Stomach (tissue), 9 donors: ENCODE measurements around the gene CENPA. TPM values are rescaled to one million over a fixed set of nuclear protein-coding genes. Genes with fewer than 3 reads are reported as not detected.

Experiments
- DNase-seq, 2 donors: peaks; one replicate each; pipeline versions ENCODE4 v3.0.0 to v3.0.0-alpha.2; 2013 to 2019
- H3K27ac ChIP-seq, 5 donors: fragments of 200-600 bp in 4 of 5; sonication (generic) in 4 of 5; one replicate each; pipeline ENCODE4 v1.5.1; 2013 to 2019; ENCODE audit warnings: mild to moderate bottlenecking in 1 of 5, moderate library complexity in 1 of 5
- H3K27me3 ChIP-seq, 3 donors: fragments of 200-600 bp; sonication (generic); one replicate each; pipeline ENCODE4 v1.5.1; 2017 to 2019; ENCODE audit warnings: mixed run types in 1 of 3
- H3K36me3 ChIP-seq, 4 donors: fragments of 200-600 bp; sonication (generic); 1 replicate in 3 of 4; 2 replicates in 1 of 4; pipeline ENCODE4 v1.5.1; 2016 to 2019
- H3K4me1 ChIP-seq, 4 donors: fragments of 200-600 bp; sonication (generic); one replicate each; pipeline ENCODE4 v1.5.1; 2016 to 2019
- H3K4me3 ChIP-seq, 4 donors: fragments of 200-600 bp; sonication (generic) in 3 of 4; one replicate each; pipeline ENCODE4 v1.5.1; 2016 to 2019; ENCODE audit warnings: mild to moderate bottlenecking in 1 of 4
- H3K9me3 ChIP-seq, 4 donors: fragments of 200-600 bp; sonication (generic); one replicate each; pipeline ENCODE4 v1.5.1; 2016 to 2019
- EP300 ChIP-seq: sonication (generic); formaldehyde crosslinking; IDR thresholded peaks from one replicate; pipeline ENCODE4 v1.6.1; 2017; ENCODE audit warnings: antibody characterized with exemption
- POLR2A ChIP-seq, 4 donors: fragments of 450-650 bp; IDR thresholded peaks; one replicate each; pipeline ENCODE4 v1.6.1; 2016; ENCODE audit warnings: antibody characterized with exemption in 4 of 4, control low read depth in 2 of 4, mild to moderate bottlenecking in 1 of 4, moderate library complexity in 1 of 4
- POLR2AphosphoS5 ChIP-seq, 3 donors: sonication (generic); formaldehyde crosslinking; IDR thresholded peaks; one replicate each; pipeline ENCODE4 v1.6.1; 2016; ENCODE audit warnings: antibody characterized with exemption in 3 of 3
- WGBS, 5 donors: extraction: QIAGEN DNeasy Blood & Tissue Kit in 3 of 5; methylation state at CpG; one replicate each; pipeline versions ENCODE4 v1.1.5 to v1.1.7; 2013 to 2018; 5-methylcytosine and 5-hydroxymethylcytosine counted together
- intact Hi-C: fragments of 100-400 bp; cut with DNase I; formaldehyde crosslinking; loops from one replicate; pipeline ENCODE4 v1.15.1; 2023; ENCODE audit warnings: low total_unique reads
- polyA plus RNA-seq, 3 donors: library from polyadenylated mRNA; stranded (reverse); fragments of 200-250 nt; gene quantifications; one replicate each; pipeline ENCODE4 v1.2.3, GENCODE V29; 2013
- total RNA-seq, 5 donors: library from RNA; depleted of rRNA; stranded (reverse); fragments of >200 nt; gene quantifications; one replicate each; pipeline versions ENCODE4 v1.1.0 to v1.2.3, GENCODE V29; 2014 to 2016
- TF ChIP-seq, protein P1 (sequence below), 7 experiments: fragments of 450-650 bp in 4 of 7; fragments of 200-600 bp in 3 of 7; sonication (generic) in 3 of 7; IDR thresholded peaks; one replicate each; pipeline ENCODE4 v1.5.1; 2016 to 2019; ENCODE audit warnings: antibody characterized with exemption in 7 of 7, control low read depth in 2 of 7, mild to moderate bottlenecking in 1 of 7
- donor health status: healthy with polysubstance abuse.
- donor health status: Bipolar disorder and iron deficiency.
- donor health status: healthy.

CENPA gene
- total and polyA plus RNA-seq, 8 donors: 2.0 to 4.0 (median 2.7) TPM; not detected in 4

DNA sequence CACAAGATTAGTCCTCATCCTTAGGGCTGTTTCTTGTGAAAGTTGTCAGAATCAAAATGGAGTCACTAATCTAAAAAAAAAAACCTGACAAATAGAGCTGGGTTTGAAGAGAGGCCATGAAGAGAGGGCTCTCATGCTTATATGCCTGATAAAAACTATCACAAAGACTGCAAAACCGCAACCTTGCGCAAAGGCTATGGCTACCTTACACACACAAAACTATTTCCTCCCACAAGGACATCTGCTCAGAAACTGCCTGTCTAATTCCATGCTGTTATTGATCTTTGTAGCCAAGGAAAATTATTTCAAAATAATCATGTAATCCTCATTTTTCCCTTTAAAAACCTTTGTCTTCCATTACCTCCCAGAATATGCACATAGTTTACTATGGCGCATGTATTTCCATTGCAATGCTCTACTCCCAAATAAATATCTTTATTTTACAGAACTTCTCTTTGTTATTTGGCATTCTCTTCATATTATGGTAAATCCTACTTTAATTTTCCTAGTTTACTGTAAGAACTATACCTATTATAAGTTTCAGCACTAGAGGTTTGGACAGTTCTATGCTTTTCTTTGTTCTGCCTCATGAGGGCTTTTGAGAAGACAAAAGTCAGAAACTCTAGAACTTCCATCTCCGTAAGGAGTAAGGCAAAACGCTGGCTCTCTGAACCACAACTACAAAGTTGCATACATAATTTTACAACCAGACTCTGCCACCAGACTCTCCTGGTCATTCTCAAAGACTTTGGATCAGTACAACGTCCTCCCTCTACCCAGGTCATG lies 52.5 kb downstream of the CENPA start:
- peaks cover 0 to 72% (median 15%) of the 10 kb centered on the region in 3 donors for H3K27me3 ChIP-seq
- 51 to 61% (median 55%) methylated on average over 6 of the region's 6 CpGs for WGBS, 5 donors
- no peaks in the 10 kb centered on the region for H3K36me3 ChIP-seq
- DNase-seq: peak in 1 of 2 donors; percentile 56
- H3K9me3 ChIP-seq: no peaks in the 10 kb centered on the region
- no peak overlapping the region for H3K27ac ChIP-seq
- intact Hi-C loops: no loop called here
- no peaks in the 10 kb centered on the region for H3K4me1 ChIP-seq
- no peak for TF ChIP-seq POLR2AphosphoS5 (IDR thresholded peaks at IDR 0.05)
- no peak for TF ChIP-seq POLR2A (IDR thresholded peaks at IDR 0.05)
- TF ChIP-seq, protein P1, sequence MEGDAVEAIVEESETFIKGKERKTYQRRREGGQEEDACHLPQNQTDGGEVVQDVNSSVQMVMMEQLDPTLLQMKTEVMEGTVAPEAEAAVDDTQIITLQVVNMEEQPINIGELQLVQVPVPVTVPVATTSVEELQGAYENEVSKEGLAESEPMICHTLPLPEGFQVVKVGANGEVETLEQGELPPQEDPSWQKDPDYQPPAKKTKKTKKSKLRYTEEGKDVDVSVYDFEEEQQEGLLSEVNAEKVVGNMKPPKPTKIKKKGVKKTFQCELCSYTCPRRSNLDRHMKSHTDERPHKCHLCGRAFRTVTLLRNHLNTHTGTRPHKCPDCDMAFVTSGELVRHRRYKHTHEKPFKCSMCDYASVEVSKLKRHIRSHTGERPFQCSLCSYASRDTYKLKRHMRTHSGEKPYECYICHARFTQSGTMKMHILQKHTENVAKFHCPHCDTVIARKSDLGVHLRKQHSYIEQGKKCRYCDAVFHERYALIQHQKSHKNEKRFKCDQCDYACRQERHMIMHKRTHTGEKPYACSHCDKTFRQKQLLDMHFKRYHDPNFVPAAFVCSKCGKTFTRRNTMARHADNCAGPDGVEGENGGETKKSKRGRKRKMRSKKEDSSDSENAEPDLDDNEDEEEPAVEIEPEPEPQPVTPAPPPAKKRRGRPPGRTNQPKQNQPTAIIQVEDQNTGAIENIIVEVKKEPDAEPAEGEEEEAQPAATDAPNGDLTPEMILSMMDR (IDR thresholded peaks at IDR 0.05): no peak
- no peak for TF ChIP-seq EP300
- no peak overlapping the region for H3K4me3 ChIP-seq

GRCh38 chr2:26840937-26841610 lies 55.2 kb downstream of the CENPA start:
- Histone ChIP-seq H3K36me3 (no peaks in the 10 kb centered on the region), H3K27me3 (peaks cover 0 to 89% (median 38%) of the 10 kb centered on the region in 3 donors), H3K9me3 (no peaks in the 10 kb centered on the region), H3K27ac (no peak overlapping the region), H3K4me1 (peaks cover 0 to under 1% (median 0%) of the 10 kb centered on the region in 4 donors), H3K4me3 (no peak overlapping the region)
- TF ChIP-seq POLR2A (IDR thresholded peaks at IDR 0.05): no peak
- TF ChIP-seq, protein P1 (IDR thresholded peaks at IDR 0.05): no peak
- no peak for TF ChIP-seq EP300
- no peak for TF ChIP-seq POLR2AphosphoS5 (IDR thresholded peaks at IDR 0.05)
- intact Hi-C loops: no loop called here
- 77 to 87% (median 83%) methylated on average over 4 of the region's 4 CpGs for WGBS, 5 donors
- DNase-seq: no peak

DNA sequence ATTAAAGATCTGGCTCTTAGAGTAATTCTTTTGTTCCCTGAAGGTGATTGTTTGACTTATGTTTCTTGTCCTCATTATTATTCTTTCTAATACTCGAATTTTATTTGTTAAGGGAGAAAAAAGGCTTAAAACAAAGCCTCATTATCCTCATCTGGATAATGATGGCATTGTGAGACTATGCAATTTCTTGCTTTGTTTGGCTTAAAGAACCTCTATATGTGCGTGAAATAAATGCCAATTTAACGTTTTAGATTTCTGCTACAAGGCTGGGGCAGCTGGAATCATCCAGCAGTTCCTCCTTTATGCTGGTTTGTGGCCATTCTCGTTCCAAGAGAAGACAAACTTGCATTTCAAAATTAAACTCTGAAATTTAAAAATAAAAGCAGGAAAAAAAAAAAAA lies 57.2 kb downstream of the CENPA start:
- Histone ChIP-seq H3K4me3 (no peak overlapping the region), H3K9me3 (no peaks in the 10 kb centered on the region), H3K4me1 (peaks cover 13 to 19% (median 17%) of the 10 kb centered on the region in 4 donors), H3K27me3 (peaks cover 13 to 93% (median 56%) of the 10 kb centered on the region in 3 donors), H3K27ac (no peak overlapping the region), H3K36me3 (no peaks in the 10 kb centered on the region)
- 42 to 56% (median 47%) methylated on average over 4 of the region's 4 CpGs for WGBS, 5 donors
- no peak for DNase-seq
- TF ChIP-seq POLR2A (IDR thresholded peaks at IDR 0.05): no peak
- no peak for TF ChIP-seq EP300
- no peak for TF ChIP-seq POLR2AphosphoS5 (IDR thresholded peaks at IDR 0.05)
- TF ChIP-seq, protein P1 (IDR thresholded peaks at IDR 0.05): no peak
- intact Hi-C loops: no loop called here

Other genes starting within 250 kb of the CENPA start
- gene CIB4, start 144.7 kb upstream of the CENPA start, total RNA-seq: 1 to 10 TPM in 1 of 5 donors, not detected in 4; 1.8 TPM
- 1 to 10 TPM in 1 of 3 donors, not detected in 2; 1.8 TPM for gene CIB4, start 144.7 kb upstream of the CENPA start, polyA plus RNA-seq
- 10 to 100 TPM in 1 of 5 donors, 1 to 10 TPM in 3, under 1 TPM in 1; 0.87 to 22.8 (median 2.0) TPM for gene KCNK3, start 93.3 kb upstream of the CENPA start, total RNA-seq
- 1 to 10 TPM in 2 of 3 donors, under 1 TPM in 1; 0.62 to 2.8 (median 1.8) TPM for gene KCNK3, start 93.3 kb upstream of the CENPA start, polyA plus RNA-seq
- gene SLC35F6, start 21.8 kb upstream of the CENPA start, total RNA-seq: 10 to 100 TPM; 12.8 to 40.9 (median 14.7) TPM
- gene SLC35F6, start 21.8 kb upstream of the CENPA start, polyA plus RNA-seq: 10 to 100 TPM in 1 of 3 donors, 1 to 10 TPM in 2; 4.9 to 10.5 (median 8.6) TPM
- gene DPYSL5, start 62.1 kb downstream of the CENPA start, total RNA-seq: under 1 TPM in 1 of 5 donors, not detected in 4; 0.55 TPM
- gene DPYSL5, start 62.1 kb downstream of the CENPA start, polyA plus RNA-seq: under 1 TPM in 1 of 3 donors, not detected in 2; 0.06 TPM
- gene MAPRE3, start 184.6 kb downstream of the CENPA start, total RNA-seq: 10 to 100 TPM in 2 of 5 donors, 1 to 10 TPM in 3; 7.0 to 19.9 (median 9.9) TPM
- 10 to 100 TPM; 12.3 to 24.1 (median 14.8) TPM for gene MAPRE3, start 184.6 kb downstream of the CENPA start, polyA plus RNA-seq
- 100 to 1,000 TPM in 2 of 5 donors, 10 to 100 TPM in 3; 30.1 to 206 (median 89.5) TPM for gene TMEM214, start 246.9 kb downstream of the CENPA start, total RNA-seq
- 10 to 100 TPM; 17.1 to 35.1 (median 28.1) TPM for gene TMEM214, start 246.9 kb downstream of the CENPA start, polyA plus RNA-seq